Measurements from ENCODE around the gene CWC22. TPM values are rescaled to one million over a fixed set of nuclear protein-coding genes. Genes with fewer than 3 reads are reported as not detected.

CWC22 gene
- total and polyA plus RNA-seq, 2 of the 8 experiments (the other 6 are each of a cell fraction or from before 2014, with no cell fraction given): 3.7 to 34.0 TPM

DNA sequence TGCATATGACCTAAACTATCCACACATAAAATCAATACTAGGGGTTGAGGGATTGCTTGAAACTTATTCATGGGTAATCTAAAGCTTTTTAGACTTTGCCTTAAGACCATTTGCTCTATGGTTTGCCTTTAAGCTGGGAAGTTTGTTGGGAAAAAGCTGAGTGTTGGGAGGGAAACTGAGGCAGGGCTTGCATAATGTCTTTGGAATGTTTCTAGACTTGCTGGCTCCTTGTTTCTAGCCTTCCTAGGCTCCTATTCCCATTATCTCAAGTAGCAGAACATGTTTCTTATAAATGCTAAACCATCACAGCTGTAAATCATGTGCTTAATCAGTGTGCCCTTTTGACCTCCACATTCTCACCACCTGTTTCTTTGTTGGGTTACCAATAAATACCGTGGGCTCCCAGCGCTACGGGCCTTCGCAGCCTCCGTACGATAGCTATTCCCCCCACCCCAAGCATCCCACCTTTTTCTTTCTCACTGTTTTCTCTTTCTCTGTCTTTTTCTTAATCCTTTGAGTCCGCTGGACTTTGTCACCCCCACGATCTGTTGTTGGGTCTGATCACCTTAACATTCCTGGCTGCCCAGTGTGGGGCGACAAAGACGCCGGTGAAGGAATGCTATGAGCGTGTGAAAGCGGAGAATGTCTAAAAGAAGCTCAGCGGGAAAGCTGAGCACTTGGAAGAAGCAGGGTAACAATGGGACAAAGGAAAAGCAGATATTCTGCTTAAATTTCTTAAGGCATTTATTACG lies 49.4 kb upstream of the CWC22 start (continued):
- TF ChIP-seq CHD7 (IDR thresholded peaks at IDR 0.05; ENCODE audit: insufficient replicate concordance, low read length): peak; percentile 69
- TF ChIP-seq NANOG (IDR thresholded peaks at IDR 0.05; ENCODE audit: insufficient read depth, low read depth, low read length, poor library complexity, severe bottlenecking): peak; percentile 74
- 0 out of 2 replicates have a peak, but pooled peaks have one; percentile 52 for TF ChIP-seq SP4 (IDR thresholded peaks at IDR 0.05; ENCODE audit: low read length)
- TF ChIP-seq CTBP2 (IDR thresholded peaks at IDR 0.05; ENCODE audit: borderline replicate concordance, insufficient read depth, insufficient read length, low read length): peak; percentile 46
- TF ChIP-seq RBBP5 (IDR thresholded peaks at IDR 0.05; ENCODE audit: borderline replicate concordance, low read depth, low read length): peak; percentile 53; the same call in 1 of the 2 replicates
- TF ChIP-seq SUZ12 (IDR thresholded peaks at IDR 0.05; ENCODE audit: low read length): no peak
- no peak for TF ChIP-seq CBX8 (IDR thresholded peaks at IDR 0.05; ENCODE audit: borderline replicate concordance, low read depth, low read length)
- no peak for TF ChIP-seq MAFK (IDR thresholded peaks at IDR 0.05; ENCODE audit: low read depth, low read length)

Measured in H1 (cell line).